WTC11 (cell line): ENCODE data around the gene SFT2D2. TPM values are rescaled to one million over a fixed set of nuclear protein-coding genes. Genes with fewer than 3 reads are reported as not detected.

ENCODE experiments used
- ATAC-seq: fragments of 200-7000 bp; cut with Tn5 transposase; 2 replicates; pipeline ENCODE4 v1.10.0; 2021; ENCODE audit warnings: mild to moderate bottlenecking, moderate library complexity
- CTCF ChIA-PET: fragments of 300-600 bp; sonication (Branson Sonifier 250); formaldehyde crosslinking; loops from one replicate; lab custom pipeline; 2021; ENCODE audit warnings: antibody characterized with exemption; lab: Charles Lee
- POLR2A ChIA-PET: fragments of 350-600 bp; sonication (Branson Sonifier 250); formaldehyde crosslinking; loops from one replicate; lab custom pipeline; 2021; ENCODE audit warnings: antibody characterized with exemption; lab: Charles Lee
- DNase-seq: peaks from one replicate; pipeline ENCODE4 v3.0.0; 2021; ENCODE audit warnings: low spot score
- H3K27ac Mint-ChIP-seq: 2 replicates; pipeline ENCODE4 v1.8.0; 2021; ENCODE audit warnings: mixed read lengths
- H3K27me3 Mint-ChIP-seq: 2 replicates; pipeline ENCODE4 v1.8.0; 2021; ENCODE audit warnings: low read depth, mild to moderate bottlenecking, moderate library complexity, mixed read lengths
- H3K36me3 Mint-ChIP-seq: 2 replicates; pipeline ENCODE4 v1.8.0; 2021; ENCODE audit warnings: mixed read lengths
- H3K4me1 Mint-ChIP-seq: 2 replicates; pipeline ENCODE4 v1.8.0; 2022; ENCODE audit warnings: mixed read lengths
- H3K4me3 Mint-ChIP-seq: 2 replicates; pipeline ENCODE4 v1.8.0; 2021; ENCODE audit warnings: mild to moderate bottlenecking, moderate library complexity, mixed read lengths
- H3K9me3 Mint-ChIP-seq: 2 replicates; pipeline ENCODE4 v1.8.0; 2021; ENCODE audit warnings: mixed read lengths
- ARID4B ChIP-seq: sonication (generic); formaldehyde crosslinking; IDR thresholded peaks from 2 replicates; pipeline ENCODE4 v1.8.0; 2023; ENCODE audit warnings: missing genetic modification reagents, mild to moderate bottlenecking, borderline replicate concordance
- CDX4 ChIP-seq: fragments of 250-450 bp; sonication (Bioruptor Pico); IDR thresholded peaks from 2 replicates; pipeline ENCODE4 v1.9.0; 2021; ENCODE audit warnings: moderate library complexity, mild to moderate bottlenecking, inconsistent platforms, borderline replicate concordance
- FOXJ3 ChIP-seq: sonication (generic); formaldehyde crosslinking; IDR thresholded peaks from 2 replicates; pipeline ENCODE4 v1.9.0; 2021; ENCODE audit warnings: missing genetic modification reagents, mild to moderate bottlenecking, borderline replicate concordance
- HMGXB4 ChIP-seq: sonication (generic); formaldehyde crosslinking; IDR thresholded peaks from 2 replicates; pipeline ENCODE4 v1.8.1; 2023; ENCODE audit warnings: mild to moderate bottlenecking, moderate library complexity, missing genetic modification reagents
- NR2C2 ChIP-seq: sonication (generic); formaldehyde crosslinking; IDR thresholded peaks from 2 replicates; pipeline ENCODE4 v1.8.0; 2022; ENCODE audit warnings: mild to moderate bottlenecking, missing genetic modification reagents
- SMAD4 ChIP-seq: sonication (generic); formaldehyde crosslinking; IDR thresholded peaks from 2 replicates; pipeline ENCODE4 v1.8.0; 2022; ENCODE audit warnings: mild to moderate bottlenecking, missing genetic modification reagents
- ZBTB21 ChIP-seq: sonication (generic); formaldehyde crosslinking; IDR thresholded peaks from 2 replicates; pipeline ENCODE4 v1.8.1; 2023; ENCODE audit warnings: mild to moderate bottlenecking, missing genetic modification reagents, borderline replicate concordance
- ZNF423 ChIP-seq: fragments of 250-450 bp; sonication (Bioruptor Pico); IDR thresholded peaks from 2 replicates; pipeline ENCODE4 v2.1.2; 2022; ENCODE audit warnings: mild to moderate bottlenecking, moderate library complexity
- total RNA-seq: library from RNA; stranded (reverse); gene quantifications from 3 replicates; pipeline ENCODE4 v1.2.3, GENCODE V29; 2021
- TF ChIP-seq, protein P1 (sequence below): sonication (generic); formaldehyde crosslinking; IDR thresholded peaks from 2 replicates; pipeline ENCODE4 v1.8.0; 2022; ENCODE audit warnings: mild to moderate bottlenecking, missing genetic modification reagents
- TF ChIP-seq, protein P2 (sequence below): sonication (generic); formaldehyde crosslinking; IDR thresholded peaks from 2 replicates; pipeline ENCODE4 v1.8.0; 2022; ENCODE audit warnings: missing genetic modification reagents
- TF ChIP-seq, protein P3 (sequence below): fragments of 250-450 bp; sonication (Bioruptor Pico); IDR thresholded peaks from 2 replicates; pipeline ENCODE4 v2.1.2; 2022; ENCODE audit warnings: mild to moderate bottlenecking, moderate library complexity

The SFT2D2 gene
- total RNA-seq, 1 experiment from 2014 or later, result 23.2 TPM

- no peak for TF ChIP-seq ARID4B (CRISPR knock-in tag)
- TF ChIP-seq, protein P1, sequence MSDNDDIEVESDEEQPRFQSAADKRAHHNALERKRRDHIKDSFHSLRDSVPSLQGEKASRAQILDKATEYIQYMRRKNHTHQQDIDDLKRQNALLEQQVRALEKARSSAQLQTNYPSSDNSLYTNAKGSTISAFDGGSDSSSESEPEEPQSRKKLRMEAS (CRISPR knock-in tag), result no peak
- TF ChIP-seq, all 79 proteins: peak for 0
Observed at GRCh38 chr1:168300626-168301025, 74.8 kb downstream of the SFT2D2 start (continued).

DNA sequence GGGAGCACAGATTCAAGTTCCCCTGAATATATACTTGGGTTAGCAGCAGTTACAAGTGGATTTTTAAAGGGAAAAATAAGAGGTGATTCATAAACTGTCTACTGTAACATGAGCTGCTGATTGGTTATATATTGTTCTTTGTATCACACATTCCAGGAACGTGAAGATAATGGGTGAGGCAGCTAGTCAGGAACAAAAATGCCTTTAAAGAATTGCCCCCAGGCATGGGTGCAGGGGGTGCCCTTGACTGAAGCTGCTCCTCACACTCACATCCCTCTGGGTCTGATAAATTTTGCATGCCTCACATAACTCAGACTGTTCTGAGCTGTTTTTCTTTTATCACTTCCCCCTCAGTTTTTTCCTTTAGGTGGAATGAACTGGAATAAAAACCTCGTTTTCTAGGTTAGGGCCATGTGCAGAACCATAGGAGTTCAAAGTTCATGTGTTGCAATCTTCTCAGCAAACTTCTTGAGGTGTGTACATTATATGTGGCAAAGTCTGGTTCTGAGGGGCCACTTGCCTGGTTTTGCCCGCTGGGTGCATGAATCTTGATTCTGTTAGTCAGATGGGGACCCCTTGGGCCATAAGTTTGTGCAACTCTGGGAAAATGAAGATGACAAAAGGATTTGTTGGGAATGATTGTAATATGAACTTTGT is 76.0 kb downstream of the SFT2D2 start:
- Mint-ChIP-seq H3K4me3 (no peak overlapping the region), H3K27me3 (peaks cover 2% of the 10 kb centered on the region; the same call in 1 of the 2 replicates), H3K27ac (no peak overlapping the region), H3K36me3 (no peaks in the 10 kb centered on the region), H3K9me3 (0 out of 2 replicates have a peak, but pooled peaks cover 3% of the 10 kb centered on the region), H3K4me1 (peaks cover 16% of the 10 kb centered on the region)
- no peak; the same call in 1 of the 2 replicates for ATAC-seq
- TF ChIP-seq ZBTB21 (no peak), SMAD4 (CRISPR knock-in tag) (no peak), HMGXB4 (CRISPR knock-in tag) (no peak), NR2C2 (CRISPR knock-in tag) (no peak), FOXJ3 (CRISPR knock-in tag) (no peak), CDX4 (CRISPR knock-in tag) (no peak), ZNF423 (CRISPR knock-in tag) (no peak)
- TF ChIP-seq, protein P1 (CRISPR knock-in tag), result no peak
- TF ChIP-seq, protein P2, sequence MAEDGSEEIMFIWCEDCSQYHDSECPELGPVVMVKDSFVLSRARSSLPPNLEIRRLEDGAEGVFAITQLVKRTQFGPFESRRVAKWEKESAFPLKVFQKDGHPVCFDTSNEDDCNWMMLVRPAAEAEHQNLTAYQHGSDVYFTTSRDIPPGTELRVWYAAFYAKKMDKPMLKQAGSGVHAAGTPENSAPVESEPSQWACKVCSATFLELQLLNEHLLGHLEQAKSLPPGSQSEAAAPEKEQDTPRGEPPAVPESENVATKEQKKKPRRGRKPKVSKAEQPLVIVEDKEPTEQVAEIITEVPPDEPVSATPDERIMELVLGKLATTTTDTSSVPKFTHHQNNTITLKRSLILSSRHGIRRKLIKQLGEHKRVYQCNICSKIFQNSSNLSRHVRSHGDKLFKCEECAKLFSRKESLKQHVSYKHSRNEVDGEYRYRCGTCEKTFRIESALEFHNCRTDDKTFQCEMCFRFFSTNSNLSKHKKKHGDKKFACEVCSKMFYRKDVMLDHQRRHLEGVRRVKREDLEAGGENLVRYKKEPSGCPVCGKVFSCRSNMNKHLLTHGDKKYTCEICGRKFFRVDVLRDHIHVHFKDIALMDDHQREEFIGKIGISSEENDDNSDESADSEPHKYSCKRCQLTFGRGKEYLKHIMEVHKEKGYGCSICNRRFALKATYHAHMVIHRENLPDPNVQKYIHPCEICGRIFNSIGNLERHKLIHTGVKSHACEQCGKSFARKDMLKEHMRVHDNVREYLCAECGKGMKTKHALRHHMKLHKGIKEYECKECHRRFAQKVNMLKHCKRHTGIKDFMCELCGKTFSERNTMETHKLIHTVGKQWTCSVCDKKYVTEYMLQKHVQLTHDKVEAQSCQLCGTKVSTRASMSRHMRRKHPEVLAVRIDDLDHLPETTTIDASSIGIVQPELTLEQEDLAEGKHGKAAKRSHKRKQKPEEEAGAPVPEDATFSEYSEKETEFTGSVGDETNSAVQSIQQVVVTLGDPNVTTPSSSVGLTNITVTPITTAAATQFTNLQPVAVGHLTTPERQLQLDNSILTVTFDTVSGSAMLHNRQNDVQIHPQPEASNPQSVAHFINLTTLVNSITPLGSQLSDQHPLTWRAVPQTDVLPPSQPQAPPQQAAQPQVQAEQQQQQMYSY, result no peak
- TF ChIP-seq, protein P3, sequence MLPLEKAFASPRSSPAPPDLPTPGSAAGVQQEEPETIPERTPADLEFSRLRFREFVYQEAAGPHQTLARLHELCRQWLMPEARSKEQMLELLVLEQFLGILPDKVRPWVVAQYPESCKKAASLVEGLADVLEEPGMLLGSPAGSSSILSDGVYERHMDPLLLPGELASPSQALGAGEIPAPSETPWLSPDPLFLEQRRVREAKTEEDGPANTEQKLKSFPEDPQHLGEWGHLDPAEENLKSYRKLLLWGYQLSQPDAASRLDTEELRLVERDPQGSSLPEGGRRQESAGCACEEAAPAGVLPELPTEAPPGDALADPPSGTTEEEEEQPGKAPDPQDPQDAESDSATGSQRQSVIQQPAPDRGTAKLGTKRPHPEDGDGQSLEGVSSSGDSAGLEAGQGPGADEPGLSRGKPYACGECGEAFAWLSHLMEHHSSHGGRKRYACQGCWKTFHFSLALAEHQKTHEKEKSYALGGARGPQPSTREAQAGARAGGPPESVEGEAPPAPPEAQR (CRISPR knock-in tag), result no peak
- CTCF ChIA-PET, result interaction anchor here (0.7 to 1.5 kb wide), 3 partner anchors 10 to 66 kb away, joined by 3 to 5 read pairs (median 4); no protein-coding TSS in a partner anchor
- POLR2A ChIA-PET, result interaction anchor here (0.6 kb wide), 1 partner anchor 8 kb away, joined by 5 read pairs; no protein-coding TSS in a partner anchor
- DNase-seq, result no peak

Other genes starting within 250 kb of the SFT2D2 start
- 11.0 to 11.6 TPM (median 11.2 TPM) in 3 replicates for gene GPR161, start 89.1 kb upstream of the SFT2D2 start, total RNA-seq
- 25.3 to 25.8 TPM (median 25.4 TPM) in 3 replicates for gene TIPRL, start 47.0 kb upstream of the SFT2D2 start, total RNA-seq
- gene TBX19, start 54.9 kb downstream of the SFT2D2 start, total RNA-seq, result 1.2 to 1.3 TPM (median 1.2 TPM) in 3 replicates